GM18909 (cell line): ENCODE results near the gene TMEM225B.
A peak's percentile ranks its signal among the peaks of the same experiment; 100 is the strongest.
"Not testable (repeated sequence)": the region's sequence is repeated elsewhere in the genome, so short reads cannot be mapped to it uniquely, and the experiment has no call there.

Source experiments
- ATAC-seq: cut with Tn5 transposase; IDR thresholded peaks from one replicate; pipeline ENCODE4 v1.9.1; 2021; ENCODE audit warnings: mild to moderate bottlenecking; ENCODE audit not compliant: unreplicated experiment, poor library complexity

TMEM225B gene, protein sequence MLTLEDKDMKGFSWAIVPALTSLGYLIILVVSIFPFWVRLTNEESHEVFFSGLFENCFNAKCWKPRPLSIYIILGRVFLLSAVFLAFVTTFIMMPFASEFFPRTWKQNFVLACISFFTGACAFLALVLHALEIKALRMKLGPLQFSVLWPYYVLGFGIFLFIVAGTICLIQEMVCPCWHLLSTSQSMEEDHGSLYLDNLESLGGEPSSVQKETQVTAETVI

DNA sequence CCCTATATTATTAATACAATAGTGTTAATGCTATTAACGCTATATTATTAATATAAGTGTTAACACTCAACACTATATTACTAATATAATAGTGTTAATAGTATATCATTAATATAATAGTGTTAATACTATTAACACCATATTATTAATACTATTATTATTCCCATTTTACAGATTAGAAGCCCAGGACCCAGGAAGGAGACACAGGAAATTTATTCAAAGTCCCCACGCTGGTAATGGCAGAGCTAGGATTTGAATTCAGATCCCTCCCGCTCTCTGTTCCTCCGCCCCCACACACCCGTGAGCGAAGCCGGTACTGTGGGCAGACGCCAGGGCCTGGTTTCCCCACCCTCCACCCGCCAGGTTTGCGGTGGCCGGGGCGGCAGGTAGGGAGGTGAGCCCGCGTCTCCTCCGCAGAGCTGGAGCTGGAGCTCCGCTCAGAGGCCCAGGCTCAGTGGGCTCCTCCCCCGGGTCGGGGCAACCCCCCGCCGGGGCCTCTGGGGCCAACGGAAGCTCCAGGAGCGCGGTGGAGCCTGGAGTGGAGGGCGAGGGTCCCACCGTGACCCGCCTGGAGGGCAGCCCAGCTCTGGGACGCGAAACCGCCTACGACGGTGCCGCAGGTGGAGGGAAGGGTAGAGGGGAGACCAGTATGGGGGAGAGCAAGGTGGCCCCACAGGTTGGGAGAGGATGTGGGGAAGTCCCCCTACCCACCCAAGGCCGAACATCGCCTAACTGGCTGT lies at the start of gene TMEM225B:
Gene TMEM225B, plus strand, starts transcription at position 506 of the 740 bp plus-strand sequence. CDS start 6,122 bp downstream, outside the sequence.
- no peak for ATAC-seq

DNA sequence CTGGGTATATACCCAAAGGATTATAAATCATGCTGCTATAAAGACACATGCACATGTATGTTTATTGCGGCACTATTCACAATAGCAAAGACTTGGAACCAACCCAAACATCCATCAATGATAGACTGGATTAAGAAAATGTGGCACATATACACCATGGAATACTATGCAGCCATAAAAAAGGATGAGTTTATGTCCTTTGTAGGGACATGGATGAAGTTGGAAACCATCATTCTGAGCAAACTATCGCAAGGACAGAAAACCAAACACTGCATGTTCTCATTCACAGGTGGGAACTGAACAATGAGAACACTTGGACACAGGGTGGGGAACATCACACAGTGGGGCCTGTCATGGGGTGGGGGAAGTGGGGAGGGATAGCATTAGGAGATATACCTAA lies 48.5 kb upstream of the TMEM225B start:
- not testable (repeated sequence) for ATAC-seq

DNA sequence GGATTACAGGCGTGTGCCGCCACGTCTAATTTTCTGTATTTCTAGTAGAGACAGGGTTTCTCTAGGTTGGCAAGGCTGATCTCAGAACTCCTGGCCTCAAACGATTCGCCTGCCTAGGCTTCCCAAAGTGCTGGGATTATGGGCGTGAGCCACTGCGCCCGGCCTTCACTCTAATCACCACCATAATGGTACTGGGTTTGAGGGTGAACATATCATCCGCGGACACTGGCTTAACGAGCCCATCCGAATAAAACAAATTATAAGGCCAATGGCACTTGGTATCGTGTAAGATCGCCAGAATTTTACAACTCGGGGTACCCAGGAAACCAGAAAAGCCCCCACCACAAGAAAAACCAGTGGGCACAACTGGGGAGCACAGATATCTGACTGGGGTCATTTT lies 46.7 kb upstream of the TMEM225B start:
- ATAC-seq, result no peak

DNA sequence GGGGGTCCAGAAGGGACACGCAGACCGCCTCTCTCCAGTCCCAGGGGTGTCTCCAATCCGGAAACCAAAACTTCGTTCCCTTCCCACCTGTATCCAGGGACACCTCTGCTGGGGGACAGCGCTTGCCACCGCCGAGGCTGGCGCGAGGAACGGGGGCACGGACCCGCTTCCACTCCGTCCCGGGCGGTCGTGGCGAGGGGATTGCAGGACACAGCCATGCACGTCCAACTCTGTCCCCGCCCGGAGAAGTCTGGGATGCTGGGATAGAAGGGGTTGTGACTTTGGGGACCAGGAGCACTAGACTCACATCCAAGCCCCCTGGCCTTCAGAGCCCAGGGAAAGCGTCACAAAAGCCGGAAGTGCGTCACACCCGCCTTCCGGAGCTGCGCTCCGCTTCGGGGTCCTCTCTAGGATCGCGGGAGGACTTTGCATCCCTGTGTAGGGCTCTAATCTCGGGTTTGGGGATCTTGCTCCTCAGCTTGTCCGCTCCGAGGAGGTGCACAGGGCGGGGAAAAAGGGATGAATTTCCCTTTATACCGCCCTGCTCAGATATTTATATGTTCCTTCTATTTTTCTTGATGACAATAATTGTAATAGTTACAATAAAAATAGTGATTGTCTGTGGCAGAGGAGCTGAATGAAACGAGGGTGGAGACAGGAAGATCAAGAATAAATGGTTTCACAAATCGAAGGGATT lies 46.2 kb upstream of the TMEM225B start, which contains the start of gene FAM200A:
Gene FAM200A, minus strand, starts transcription at position 348 of the 697 bp plus-strand sequence. CDS start 3,707 bp downstream, outside the sequence.
- ATAC-seq, result peak; percentile 91

DNA sequence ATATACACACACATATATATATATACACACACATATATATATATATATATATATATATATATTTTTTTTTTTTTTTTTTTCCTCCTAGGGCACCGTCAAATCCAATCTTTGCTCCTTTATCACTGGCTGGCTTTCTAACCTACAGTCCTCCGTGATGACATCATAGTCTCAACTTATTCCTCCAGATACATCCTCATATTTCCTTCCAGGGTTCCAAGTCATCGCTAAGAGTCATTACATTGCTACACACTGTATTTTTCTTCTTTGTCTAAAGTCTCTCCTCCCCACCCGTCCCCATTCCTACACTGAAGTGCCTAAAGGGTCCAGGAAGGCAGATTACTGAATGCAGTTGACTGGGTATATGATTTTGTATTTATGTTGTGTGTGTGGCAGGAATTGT lies 45.0 kb upstream of the TMEM225B start:
- ATAC-seq, result no peak

DNA sequence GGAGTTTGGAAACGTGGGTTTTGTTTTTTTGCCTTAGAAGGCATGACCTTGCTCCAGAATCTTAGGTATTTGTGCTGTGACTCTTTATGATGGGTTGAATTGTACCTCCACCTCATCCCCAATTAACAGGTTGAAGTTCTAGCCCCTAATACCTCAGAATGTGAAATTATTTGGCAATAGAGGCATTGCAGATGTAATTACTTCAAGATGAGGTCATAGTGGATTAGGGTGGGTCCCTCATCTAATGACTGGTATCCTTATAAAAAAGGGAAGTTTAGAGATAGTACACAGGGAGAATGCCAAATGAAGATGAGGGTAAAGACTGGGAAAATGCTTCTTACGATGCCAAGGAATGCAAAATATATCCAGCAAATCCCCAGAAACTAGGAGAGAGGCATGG lies 43.1 kb upstream of the TMEM225B start:
- ATAC-seq, result no peak

DNA sequence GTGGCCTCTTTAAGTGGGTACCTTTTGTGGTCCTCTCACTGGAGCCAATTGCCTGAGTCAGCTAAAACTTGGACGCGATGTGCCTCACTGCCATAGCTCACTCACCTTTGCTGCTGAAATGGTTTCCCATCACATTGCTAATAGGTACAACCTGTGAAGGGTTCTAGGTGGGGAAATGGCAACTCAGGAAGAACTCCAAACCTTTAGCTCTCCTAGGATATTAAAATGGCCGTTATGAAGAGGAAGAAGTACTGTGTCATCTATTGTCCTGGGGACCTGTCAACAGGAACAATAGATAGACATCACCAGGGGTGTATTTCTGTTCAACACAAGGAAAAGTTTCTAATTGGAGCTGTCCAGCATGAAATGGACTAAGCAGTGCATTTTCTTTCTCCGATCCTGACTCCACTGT lies 40.9 kb upstream of the TMEM225B start:
- ATAC-seq, result no peak

DNA sequence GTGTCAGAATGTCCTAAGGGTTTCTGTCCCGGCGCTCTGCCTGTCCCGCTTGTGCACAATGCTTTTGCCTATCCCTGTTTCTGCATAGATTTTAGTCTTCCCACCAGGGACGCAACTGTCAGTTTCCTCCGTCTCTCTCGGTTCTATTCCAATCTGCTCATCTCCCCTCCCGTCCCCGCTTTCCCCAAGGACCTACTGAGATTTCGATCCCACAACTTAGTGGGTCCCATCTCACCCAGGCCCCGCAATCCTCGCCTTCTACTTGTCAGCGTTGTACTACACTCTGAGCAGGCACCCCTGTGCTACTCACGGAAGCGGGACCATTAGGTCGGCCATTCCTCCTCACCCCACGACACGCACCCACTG lies 40.1 kb upstream of the TMEM225B start:
- peak; percentile 57 for ATAC-seq

DNA sequence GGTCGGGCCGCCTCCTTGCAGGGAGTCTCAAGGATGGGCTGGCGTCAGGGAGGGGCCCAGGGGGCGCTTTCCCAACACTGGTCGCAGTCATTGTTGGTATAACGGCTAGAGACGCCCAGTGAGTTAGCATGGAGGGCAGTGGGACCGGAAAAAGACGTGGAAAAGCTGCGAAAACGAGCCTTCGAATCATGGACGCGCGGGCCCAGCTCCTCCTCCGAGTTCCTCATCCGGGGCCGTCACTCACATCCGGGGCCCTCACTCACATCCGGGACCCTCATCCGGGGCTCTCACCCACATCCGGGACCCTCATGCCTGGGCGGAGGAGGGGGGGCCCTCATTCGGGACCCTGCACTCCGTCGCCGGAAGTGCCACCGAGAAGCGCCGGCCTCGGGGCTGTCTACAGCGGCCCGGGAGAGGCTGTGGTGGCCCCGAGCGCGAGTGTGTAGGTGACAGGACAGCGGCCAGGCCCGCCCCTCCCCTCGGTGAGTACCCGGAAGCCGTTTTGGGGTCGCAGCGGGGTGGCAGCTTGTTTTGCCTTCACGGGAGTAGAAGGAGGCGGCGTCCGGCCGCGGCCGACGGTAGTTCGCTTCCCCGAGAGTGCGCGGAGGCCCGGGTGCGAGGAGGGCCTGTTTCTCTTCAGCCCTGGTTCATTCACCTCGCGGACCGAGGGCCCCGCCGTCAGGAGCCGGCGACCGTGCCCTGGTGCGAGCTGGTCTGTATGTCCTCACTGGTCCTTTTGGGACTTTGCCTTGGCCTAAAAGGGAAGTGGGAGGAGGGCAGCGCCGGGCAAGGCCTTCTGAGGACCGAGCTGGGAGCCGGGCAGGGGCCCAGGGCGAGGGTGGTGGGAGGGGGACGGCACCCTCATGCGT lies 39.5 kb upstream of the TMEM225B start, which contains the start of gene ZNF655:
Gene ZNF655, plus strand, starts transcription at position 337 of the 869 bp plus-strand sequence. CDS start 1,918 bp downstream, outside the sequence.
- peak; percentile 75 for ATAC-seq

DNA sequence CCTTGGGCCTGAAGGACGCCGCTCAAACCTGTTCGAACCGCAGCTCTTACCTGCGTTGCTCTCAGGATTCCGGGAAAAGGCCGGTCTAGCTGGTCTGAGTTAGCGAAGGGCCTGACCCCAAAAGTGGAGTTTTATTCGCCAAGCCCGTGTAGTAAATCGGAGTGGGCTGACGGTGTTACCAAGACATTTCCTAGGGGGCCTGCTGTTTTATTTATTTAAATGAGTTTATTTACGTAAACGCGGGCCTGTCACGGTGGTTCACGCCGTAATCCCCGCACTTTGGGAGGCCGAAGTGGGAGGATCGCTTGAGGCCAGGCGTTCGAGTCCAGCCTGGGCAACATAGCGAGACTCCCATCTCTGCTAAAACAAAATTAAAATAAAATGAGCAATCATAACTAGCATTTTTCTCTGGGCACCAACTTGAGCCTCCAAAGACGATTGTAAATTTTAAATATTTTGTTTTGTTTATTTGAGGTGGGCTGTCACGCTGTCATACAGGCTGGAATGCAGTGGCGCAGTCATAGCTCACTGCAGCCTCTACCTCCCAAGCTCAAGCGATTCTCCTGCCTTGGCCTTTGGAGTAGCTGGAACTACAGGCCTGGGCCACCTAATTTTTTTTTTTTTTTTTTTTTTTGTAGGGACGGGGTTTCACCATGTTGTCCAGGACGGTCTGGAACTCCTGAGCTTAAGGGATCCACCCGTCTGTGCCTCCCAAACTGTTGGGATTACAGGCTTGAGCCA lies 38.7 kb upstream of the TMEM225B start:
- no peak for ATAC-seq

DNA sequence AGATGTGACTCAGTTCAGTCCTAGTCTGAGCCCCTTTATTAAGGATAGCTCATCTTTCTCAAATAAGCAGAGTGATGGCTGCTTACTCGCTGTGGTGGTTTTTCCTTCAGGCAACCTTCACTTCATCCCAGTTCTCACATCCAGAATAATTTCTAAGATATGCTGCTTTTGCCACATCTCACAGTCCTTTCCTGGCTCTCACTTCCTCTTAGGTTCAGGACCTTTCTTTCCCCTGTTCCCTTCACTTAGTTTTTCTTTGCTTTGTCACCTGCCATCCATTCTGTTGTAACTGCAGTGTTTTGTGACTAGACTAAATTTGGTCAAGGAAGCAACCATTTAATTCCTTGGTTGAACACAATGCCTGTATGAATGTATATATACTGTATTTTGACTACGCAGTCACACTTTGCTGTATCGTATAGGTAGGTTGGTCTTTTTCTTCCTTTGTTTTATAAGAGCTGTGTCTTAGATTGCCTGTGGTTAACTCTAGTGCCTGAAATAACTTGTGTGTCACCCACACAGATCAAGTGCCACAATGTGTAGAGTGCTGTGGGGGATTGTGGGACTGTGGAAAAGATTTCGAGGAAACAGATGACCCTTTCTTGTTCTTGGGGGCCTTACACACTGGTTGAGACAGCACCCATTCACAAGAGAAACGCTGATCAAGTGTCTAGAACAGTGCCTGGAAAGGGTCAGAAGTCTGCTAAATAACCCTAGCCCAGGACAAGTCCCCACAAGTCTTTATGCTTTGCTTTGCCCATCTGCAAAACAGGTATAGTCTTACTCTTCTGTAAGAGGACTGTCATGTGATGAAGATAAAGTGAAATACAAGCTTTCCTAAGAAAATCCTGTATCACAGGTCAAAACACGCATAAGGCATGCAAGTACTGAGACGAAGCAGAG lies 37.0 kb upstream of the TMEM225B start:
- no peak for ATAC-seq

DNA sequence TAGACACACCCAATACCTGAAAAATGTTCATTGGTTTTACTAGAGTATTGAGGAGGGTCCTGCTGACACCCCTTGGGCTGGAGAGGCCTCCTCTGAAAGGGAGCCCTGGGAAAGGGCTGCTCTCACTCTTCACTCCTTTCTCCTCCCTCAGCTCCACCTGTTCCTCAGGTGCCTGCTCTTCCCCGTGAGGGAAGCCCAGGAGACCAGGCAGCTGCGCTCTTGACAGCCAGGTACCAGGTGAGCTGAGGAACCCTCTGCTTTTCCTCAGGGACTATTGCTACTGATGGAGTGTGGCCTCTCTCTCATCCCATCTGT lies 36.4 kb upstream of the TMEM225B start:
- no peak for ATAC-seq

DNA sequence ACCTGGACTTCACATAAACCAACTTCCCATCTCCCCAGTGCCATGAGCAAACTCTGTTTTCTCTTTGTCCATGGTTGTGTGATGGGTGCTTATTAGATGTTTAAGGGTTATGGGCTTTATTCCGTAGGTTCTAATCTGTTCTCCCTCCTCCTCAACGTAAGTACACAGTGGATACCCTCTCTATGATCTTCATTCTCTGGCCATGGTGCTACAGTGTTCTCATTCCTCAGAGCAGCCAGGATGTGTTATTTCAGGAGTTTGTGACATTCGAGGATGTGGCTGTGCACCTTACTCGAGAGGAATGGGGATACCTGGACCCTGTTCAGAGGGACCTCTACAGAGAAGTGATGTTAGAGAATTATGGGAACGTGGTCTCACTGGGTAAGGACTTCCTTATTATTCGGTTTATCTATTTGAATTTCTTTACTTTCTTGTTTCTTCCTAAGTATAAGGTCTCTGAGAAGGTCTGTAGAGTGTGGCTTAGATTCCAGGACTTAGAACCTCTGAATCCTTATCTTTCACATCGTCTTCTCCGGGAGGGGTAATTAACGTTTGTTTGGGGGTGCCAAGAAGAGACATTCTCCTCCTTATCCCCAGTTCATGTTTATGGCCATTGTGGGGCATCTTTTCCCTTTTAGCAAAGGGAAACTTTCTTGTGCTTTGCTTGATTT lies 35.8 kb upstream of the TMEM225B start:
- ATAC-seq, result no peak

DNA sequence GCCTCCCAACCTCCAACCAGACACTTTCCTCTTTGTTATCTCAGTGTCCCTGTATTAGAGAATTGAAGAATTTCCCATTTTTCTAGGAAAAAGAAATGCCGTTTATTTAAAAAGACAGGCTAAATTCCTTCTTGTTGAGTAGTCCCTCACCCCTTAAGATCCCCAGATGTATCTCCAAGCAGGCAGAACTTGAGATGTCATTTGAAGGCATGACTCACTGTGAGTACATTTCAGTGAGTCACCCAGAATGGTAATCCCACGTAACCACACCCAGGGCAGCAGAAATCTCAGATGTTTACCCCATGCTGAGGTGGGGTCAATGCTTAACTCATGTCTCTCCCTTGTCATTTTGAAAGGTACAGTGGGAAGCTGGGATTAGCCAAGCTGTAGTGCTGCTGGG lies 35.2 kb upstream of the TMEM225B start:
- ATAC-seq, result no peak

DNA sequence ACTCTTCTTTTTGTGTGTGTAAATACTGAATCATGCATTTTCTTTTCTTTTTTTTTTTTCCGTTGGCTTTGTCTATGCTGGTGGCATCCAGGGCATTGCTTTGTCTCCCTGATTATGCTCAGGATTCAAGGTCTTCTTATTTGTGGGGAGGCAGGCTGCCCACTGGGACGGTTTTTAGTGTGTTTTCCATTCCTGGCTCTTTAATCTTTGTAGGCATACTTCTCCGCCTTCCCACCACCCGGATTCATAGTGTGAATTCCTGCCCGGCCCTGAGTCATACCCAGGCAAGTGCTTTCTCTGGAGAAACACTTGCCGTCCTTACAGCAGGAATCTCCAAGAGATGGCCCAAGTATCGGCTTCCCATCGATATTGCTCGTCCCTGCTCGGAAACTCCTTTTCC lies 34.4 kb upstream of the TMEM225B start:
- no peak for ATAC-seq

DNA sequence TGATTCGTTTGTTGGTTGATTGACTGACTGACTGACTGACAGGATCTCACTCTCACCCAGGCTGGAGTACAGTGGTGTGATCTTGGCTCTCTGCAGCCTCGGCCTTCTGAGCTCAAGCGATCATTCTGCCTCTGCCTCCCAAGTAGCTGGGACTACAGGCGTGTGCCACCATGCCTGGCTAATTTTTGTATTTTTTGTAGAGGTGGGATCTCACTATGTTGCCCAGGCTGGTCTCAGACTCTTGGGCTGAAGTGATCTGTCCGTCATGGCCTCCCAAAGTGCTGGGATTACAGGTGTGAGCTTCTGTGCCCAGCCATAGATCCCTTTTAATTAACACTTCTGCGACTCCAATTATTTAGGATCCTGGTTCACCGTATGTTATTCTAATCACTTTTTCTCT lies 29.3 kb upstream of the TMEM225B start:
- not testable (repeated sequence) for ATAC-seq

DNA sequence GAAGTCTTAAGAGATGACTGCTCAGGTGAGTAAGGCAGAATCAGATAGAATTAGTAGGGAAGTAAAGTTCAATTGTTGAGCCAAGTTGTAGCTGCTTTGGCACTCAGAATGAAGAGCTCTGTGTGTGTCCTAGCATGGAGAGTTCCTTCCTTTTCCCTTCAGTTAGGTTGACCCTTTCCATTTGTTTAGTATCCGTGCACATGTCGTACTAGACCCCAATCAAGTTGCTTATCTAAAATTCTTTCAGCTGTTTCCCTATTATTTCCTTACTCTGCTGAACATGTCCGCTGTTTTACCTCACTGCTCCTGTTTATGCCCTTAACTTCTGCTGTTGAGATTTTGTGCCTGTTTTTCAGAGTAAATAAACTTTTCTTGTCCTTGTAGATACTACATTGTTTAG lies 26.3 kb upstream of the TMEM225B start:
- no peak for ATAC-seq

DNA sequence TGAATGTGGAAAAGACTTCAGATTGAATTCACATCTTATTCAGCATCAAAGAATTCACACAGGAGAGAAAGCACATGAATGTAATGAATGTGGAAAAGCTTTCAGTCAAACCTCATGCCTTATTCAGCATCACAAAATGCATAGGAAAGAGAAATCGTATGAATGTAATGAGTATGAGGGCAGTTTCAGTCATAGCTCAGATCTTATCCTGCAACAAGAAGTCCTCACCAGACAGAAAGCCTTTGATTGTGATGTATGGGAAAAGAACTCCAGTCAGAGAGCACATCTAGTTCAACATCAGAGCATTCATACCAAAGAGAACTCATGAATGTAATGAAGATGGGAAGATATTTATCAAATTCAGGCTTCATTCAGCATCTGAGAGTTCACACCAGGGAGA lies 24.8 kb upstream of the TMEM225B start:
- no peak for ATAC-seq
